HEK293 (cell line): ENCODE results near the gene QSER1.
A peak's percentile ranks its signal among the peaks of the same experiment; 100 is the strongest.

Experiments used
- FEZF1 ChIP-seq: fragments of 450-650 bp; formaldehyde crosslinking; IDR thresholded peaks from 2 replicates; pipeline ENCODE4 v1.5.1; 2016; ENCODE audit warnings: missing biosample characterization, missing genetic modification characterization
- GLI2 ChIP-seq: fragments of 450-650 bp; formaldehyde crosslinking; IDR thresholded peaks from 2 replicates; pipeline ENCODE4; 2017; ENCODE audit warnings: missing biosample characterization, missing genetic modification characterization, low read depth, borderline replicate concordance
- KLF8 ChIP-seq: fragments of 450-650 bp; formaldehyde crosslinking; IDR thresholded peaks from 2 replicates; pipeline ENCODE4 v1.5.1; 2016; ENCODE audit warnings: missing biosample characterization, missing genetic modification characterization
- MYNN ChIP-seq: fragments of 450-650 bp; formaldehyde crosslinking; IDR thresholded peaks from 2 replicates; pipeline ENCODE4 v1.5.1; 2016; ENCODE audit warnings: missing biosample characterization, missing genetic modification characterization, borderline replicate concordance
- OSR2 ChIP-seq: fragments of 450-650 bp; formaldehyde crosslinking; IDR thresholded peaks from 2 replicates; pipeline ENCODE4 v1.5.1; 2016; ENCODE audit warnings: missing biosample characterization, missing genetic modification characterization
- SCRT1 ChIP-seq: fragments of 450-650 bp; formaldehyde crosslinking; IDR thresholded peaks from 2 replicates; pipeline ENCODE4 v1.5.1; 2016; ENCODE audit warnings: missing biosample characterization, missing genetic modification characterization, borderline replicate concordance
- SP2 ChIP-seq: fragments of 450-650 bp; formaldehyde crosslinking; IDR thresholded peaks from 2 replicates; pipeline ENCODE4 v1.5.1; 2016; ENCODE audit warnings: missing biosample characterization, missing genetic modification characterization
- SP7 ChIP-seq: fragments of 450-650 bp; formaldehyde crosslinking; IDR thresholded peaks from 2 replicates; pipeline ENCODE4 v1.5.1; 2016; ENCODE audit warnings: missing biosample characterization, missing genetic modification characterization
- YY1 ChIP-seq: fragments of 450-650 bp; formaldehyde crosslinking; IDR thresholded peaks from 2 replicates; pipeline ENCODE4 v1.5.1; 2018; ENCODE audit warnings: missing biosample characterization, missing genetic modification characterization
- ZBTB8A ChIP-seq: fragments of 450-650 bp; formaldehyde crosslinking; IDR thresholded peaks from 2 replicates; pipeline ENCODE4 v1.5.1; 2016; ENCODE audit warnings: missing biosample characterization, missing genetic modification characterization
- ZNF114 ChIP-seq: fragments of 450-650 bp; formaldehyde crosslinking; IDR thresholded peaks from 2 replicates; pipeline ENCODE4 v1.5.0; 2017; ENCODE audit warnings: missing biosample characterization, missing genetic modification characterization
- ZNF146 ChIP-seq: fragments of 450-650 bp; formaldehyde crosslinking; IDR thresholded peaks from 2 replicates; pipeline ENCODE4 v1.5.1; 2016; ENCODE audit warnings: missing biosample characterization, missing genetic modification characterization
- ZNF24 ChIP-seq: fragments of 450-650 bp; formaldehyde crosslinking; IDR thresholded peaks from 2 replicates; pipeline ENCODE4 v1.5.1; 2016; ENCODE audit warnings: missing biosample characterization, missing genetic modification characterization
- ZNF350 ChIP-seq: fragments of 450-650 bp; formaldehyde crosslinking; IDR thresholded peaks from 2 replicates; pipeline ENCODE4 v1.5.0; 2017; ENCODE audit warnings: missing biosample characterization, mild to moderate bottlenecking, missing genetic modification characterization
- ZNF366 ChIP-seq: fragments of 450-650 bp; formaldehyde crosslinking; conservative IDR thresholded peaks from 2 replicates; pipeline ENCODE4 v1.5.1; 2016; ENCODE audit warnings: missing biosample characterization, missing genetic modification characterization
- ZNF510 ChIP-seq: fragments of 450-650 bp; formaldehyde crosslinking; IDR thresholded peaks from 2 replicates; pipeline ENCODE4 v1.5.1; 2018; ENCODE audit warnings: mild to moderate bottlenecking, missing genetic modification characterization, missing biosample characterization; ENCODE audit not compliant: insufficient replicate concordance
- ZNF623 ChIP-seq: fragments of 450-650 bp; formaldehyde crosslinking; IDR thresholded peaks from 2 replicates; pipeline ENCODE4 v1.5.1; 2016; ENCODE audit warnings: missing biosample characterization, missing genetic modification characterization
- ZNF629 ChIP-seq: fragments of 450-650 bp; formaldehyde crosslinking; IDR thresholded peaks from 2 replicates; pipeline ENCODE4 v1.5.1; 2017; ENCODE audit warnings: missing biosample characterization, missing genetic modification characterization
- ZNF76 ChIP-seq: fragments of 450-650 bp; formaldehyde crosslinking; IDR thresholded peaks from 2 replicates; pipeline ENCODE4; 2016; ENCODE audit warnings: low read depth, missing biosample characterization, missing genetic modification characterization, borderline replicate concordance
- ZXDB ChIP-seq: fragments of 450-650 bp; formaldehyde crosslinking; IDR thresholded peaks from 2 replicates; pipeline ENCODE4 v1.5.1; 2016; ENCODE audit warnings: missing biosample characterization, missing genetic modification characterization
- TF ChIP-seq, protein P1 (sequence below): fragments of 450-650 bp; IDR thresholded peaks from 2 replicates; pipeline ENCODE4 v1.5.1; 2018; ENCODE audit warnings: missing biosample characterization, missing genetic modification characterization
- TF ChIP-seq, protein P2 (sequence below): fragments of 450-650 bp; formaldehyde crosslinking; IDR thresholded peaks from 2 replicates; pipeline ENCODE4 v1.5.1; 2016; ENCODE audit warnings: missing biosample characterization, missing genetic modification characterization
- TF ChIP-seq, protein P3 (sequence below): fragments of 450-650 bp; formaldehyde crosslinking; IDR thresholded peaks from 2 replicates; pipeline ENCODE4 v1.5.1; 2017; ENCODE audit warnings: missing biosample characterization, missing genetic modification characterization
- TF ChIP-seq, protein P4 (sequence below): fragments of 450-650 bp; formaldehyde crosslinking; IDR thresholded peaks from 2 replicates; pipeline ENCODE4 v1.5.1; 2016; ENCODE audit warnings: missing biosample characterization, missing genetic modification characterization, borderline replicate concordance
- TF ChIP-seq, protein P5 (sequence below): fragments of 450-650 bp; formaldehyde crosslinking; IDR thresholded peaks from 2 replicates; pipeline ENCODE4 v1.5.1; 2017; ENCODE audit warnings: missing biosample characterization, missing genetic modification characterization
- TF ChIP-seq, protein P6 (sequence below): fragments of 450-650 bp; formaldehyde crosslinking; IDR thresholded peaks from 2 replicates; pipeline ENCODE4 v1.5.1; 2016; ENCODE audit warnings: missing biosample characterization, missing genetic modification characterization

QSER1 gene

DNA sequence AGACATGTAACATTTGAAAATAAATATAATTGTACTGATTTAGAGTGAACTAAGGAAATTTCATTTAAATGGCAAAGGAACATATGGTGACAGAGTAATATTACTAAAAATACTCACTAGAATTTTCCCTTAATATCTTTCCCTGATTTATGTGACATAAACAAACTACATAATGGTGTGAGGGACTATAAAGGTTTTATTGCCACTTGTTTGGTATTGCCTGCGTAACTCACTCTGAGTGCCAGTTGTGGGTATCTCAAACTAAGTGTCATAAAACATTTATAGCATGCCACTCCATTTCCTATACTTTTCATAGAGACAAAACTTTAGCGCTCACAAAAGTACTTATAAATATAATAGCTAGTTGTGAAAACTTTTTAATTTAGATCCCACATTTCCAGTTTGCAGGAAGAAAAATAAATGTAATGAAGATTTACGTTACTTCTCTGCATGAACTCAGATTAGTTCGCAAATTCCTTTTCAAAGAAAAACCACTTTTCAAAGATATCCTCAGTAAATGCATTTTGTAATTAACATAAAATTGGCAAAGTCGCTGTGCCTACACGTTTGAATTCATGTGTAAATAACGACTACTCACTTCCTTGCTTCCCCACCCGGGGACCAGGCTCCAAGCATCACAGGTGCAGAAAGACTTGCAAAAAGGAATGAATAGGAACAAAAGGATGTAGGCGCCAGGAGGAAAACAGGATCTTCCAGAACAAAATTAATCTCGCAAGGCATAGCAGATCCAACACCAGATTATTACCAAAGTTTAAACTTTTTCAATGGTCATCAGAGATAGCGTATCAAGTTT, 1.6 kb upstream of the QSER1 start (continued):
- TF ChIP-seq, protein P1, sequence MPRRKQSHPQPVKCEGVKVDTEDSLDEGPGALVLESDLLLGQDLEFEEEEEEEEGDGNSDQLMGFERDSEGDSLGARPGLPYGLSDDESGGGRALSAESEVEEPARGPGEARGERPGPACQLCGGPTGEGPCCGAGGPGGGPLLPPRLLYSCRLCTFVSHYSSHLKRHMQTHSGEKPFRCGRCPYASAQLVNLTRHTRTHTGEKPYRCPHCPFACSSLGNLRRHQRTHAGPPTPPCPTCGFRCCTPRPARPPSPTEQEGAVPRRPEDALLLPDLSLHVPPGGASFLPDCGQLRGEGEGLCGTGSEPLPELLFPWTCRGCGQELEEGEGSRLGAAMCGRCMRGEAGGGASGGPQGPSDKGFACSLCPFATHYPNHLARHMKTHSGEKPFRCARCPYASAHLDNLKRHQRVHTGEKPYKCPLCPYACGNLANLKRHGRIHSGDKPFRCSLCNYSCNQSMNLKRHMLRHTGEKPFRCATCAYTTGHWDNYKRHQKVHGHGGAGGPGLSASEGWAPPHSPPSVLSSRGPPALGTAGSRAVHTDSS (tag by site-specific recombination): 0 out of 2 replicates have a peak, but pooled peaks have one; percentile 25
- TF ChIP-seq FEZF1 (peak; percentile 99), ZBTB8A (tag by site-specific recombination) (peak; percentile 51), ZNF629 (peak; percentile 63), YY1 (tag by site-specific recombination) (0 out of 2 replicates have a peak, but pooled peaks have one; percentile 33), GLI2 (tag by site-specific recombination) (peak; percentile 91), ZNF510 (tag by site-specific recombination) (no peak), ZNF366 (tag by site-specific recombination) (peak; percentile 28; the same call in 1 of the 2 replicates), ZNF24 (tag by site-specific recombination) (peak; percentile 66; the same call in 1 of the 2 replicates), MYNN (tag by site-specific recombination) (no peak), SCRT1 (peak; percentile 19; the same call in 1 of the 2 replicates), ZNF350 (tag by site-specific recombination) (no peak), SP7 (tag by site-specific recombination) (peak; percentile 82), ZNF146 (tag by site-specific recombination) (0 out of 2 replicates have a peak, but pooled peaks have one; percentile 18), ZNF114 (no peak), KLF8 (tag by site-specific recombination) (peak; percentile 57), OSR2 (tag by site-specific recombination) (peak; percentile 88), ZNF623 (tag by site-specific recombination) (no peak), ZNF76 (tag by site-specific recombination) (no peak), ZXDB (tag by site-specific recombination) (peak; percentile 85), SP2 (no peak)
- TF ChIP-seq, protein P2, sequence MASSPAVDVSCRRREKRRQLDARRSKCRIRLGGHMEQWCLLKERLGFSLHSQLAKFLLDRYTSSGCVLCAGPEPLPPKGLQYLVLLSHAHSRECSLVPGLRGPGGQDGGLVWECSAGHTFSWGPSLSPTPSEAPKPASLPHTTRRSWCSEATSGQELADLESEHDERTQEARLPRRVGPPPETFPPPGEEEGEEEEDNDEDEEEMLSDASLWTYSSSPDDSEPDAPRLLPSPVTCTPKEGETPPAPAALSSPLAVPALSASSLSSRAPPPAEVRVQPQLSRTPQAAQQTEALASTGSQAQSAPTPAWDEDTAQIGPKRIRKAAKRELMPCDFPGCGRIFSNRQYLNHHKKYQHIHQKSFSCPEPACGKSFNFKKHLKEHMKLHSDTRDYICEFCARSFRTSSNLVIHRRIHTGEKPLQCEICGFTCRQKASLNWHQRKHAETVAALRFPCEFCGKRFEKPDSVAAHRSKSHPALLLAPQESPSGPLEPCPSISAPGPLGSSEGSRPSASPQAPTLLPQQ: no peak
- TF ChIP-seq, protein P3, sequence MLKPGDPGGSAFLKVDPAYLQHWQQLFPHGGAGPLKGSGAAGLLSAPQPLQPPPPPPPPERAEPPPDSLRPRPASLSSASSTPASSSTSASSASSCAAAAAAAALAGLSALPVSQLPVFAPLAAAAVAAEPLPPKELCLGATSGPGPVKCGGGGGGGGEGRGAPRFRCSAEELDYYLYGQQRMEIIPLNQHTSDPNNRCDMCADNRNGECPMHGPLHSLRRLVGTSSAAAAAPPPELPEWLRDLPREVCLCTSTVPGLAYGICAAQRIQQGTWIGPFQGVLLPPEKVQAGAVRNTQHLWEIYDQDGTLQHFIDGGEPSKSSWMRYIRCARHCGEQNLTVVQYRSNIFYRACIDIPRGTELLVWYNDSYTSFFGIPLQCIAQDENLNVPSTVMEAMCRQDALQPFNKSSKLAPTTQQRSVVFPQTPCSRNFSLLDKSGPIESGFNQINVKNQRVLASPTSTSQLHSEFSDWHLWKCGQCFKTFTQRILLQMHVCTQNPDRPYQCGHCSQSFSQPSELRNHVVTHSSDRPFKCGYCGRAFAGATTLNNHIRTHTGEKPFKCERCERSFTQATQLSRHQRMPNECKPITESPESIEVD (tag by site-specific recombination): peak; percentile 95
- TF ChIP-seq, protein P4, sequence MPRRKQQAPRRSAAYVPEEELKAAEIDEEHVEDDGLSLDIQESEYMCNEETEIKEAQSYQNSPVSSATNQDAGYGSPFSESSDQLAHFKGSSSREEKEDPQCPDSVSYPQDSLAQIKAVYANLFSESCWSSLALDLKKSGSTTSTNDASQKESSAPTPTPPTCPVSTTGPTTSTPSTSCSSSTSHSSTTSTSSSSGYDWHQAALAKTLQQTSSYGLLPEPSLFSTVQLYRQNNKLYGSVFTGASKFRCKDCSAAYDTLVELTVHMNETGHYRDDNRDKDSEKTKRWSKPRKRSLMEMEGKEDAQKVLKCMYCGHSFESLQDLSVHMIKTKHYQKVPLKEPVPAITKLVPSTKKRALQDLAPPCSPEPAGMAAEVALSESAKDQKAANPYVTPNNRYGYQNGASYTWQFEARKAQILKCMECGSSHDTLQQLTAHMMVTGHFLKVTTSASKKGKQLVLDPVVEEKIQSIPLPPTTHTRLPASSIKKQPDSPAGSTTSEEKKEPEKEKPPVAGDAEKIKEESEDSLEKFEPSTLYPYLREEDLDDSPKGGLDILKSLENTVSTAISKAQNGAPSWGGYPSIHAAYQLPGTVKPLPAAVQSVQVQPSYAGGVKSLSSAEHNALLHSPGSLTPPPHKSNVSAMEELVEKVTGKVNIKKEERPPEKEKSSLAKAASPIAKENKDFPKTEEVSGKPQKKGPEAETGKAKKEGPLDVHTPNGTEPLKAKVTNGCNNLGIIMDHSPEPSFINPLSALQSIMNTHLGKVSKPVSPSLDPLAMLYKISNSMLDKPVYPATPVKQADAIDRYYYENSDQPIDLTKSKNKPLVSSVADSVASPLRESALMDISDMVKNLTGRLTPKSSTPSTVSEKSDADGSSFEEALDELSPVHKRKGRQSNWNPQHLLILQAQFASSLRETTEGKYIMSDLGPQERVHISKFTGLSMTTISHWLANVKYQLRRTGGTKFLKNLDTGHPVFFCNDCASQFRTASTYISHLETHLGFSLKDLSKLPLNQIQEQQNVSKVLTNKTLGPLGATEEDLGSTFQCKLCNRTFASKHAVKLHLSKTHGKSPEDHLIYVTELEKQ (tag by site-specific recombination): peak; percentile 94
- TF ChIP-seq, protein P5, sequence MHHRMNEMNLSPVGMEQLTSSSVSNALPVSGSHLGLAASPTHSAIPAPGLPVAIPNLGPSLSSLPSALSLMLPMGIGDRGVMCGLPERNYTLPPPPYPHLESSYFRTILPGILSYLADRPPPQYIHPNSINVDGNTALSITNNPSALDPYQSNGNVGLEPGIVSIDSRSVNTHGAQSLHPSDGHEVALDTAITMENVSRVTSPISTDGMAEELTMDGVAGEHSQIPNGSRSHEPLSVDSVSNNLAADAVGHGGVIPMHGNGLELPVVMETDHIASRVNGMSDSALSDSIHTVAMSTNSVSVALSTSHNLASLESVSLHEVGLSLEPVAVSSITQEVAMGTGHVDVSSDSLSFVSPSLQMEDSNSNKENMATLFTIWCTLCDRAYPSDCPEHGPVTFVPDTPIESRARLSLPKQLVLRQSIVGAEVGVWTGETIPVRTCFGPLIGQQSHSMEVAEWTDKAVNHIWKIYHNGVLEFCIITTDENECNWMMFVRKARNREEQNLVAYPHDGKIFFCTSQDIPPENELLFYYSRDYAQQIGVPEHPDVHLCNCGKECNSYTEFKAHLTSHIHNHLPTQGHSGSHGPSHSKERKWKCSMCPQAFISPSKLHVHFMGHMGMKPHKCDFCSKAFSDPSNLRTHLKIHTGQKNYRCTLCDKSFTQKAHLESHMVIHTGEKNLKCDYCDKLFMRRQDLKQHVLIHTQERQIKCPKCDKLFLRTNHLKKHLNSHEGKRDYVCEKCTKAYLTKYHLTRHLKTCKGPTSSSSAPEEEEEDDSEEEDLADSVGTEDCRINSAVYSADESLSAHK (tag by site-specific recombination): peak; percentile 85
- TF ChIP-seq, protein P6, sequence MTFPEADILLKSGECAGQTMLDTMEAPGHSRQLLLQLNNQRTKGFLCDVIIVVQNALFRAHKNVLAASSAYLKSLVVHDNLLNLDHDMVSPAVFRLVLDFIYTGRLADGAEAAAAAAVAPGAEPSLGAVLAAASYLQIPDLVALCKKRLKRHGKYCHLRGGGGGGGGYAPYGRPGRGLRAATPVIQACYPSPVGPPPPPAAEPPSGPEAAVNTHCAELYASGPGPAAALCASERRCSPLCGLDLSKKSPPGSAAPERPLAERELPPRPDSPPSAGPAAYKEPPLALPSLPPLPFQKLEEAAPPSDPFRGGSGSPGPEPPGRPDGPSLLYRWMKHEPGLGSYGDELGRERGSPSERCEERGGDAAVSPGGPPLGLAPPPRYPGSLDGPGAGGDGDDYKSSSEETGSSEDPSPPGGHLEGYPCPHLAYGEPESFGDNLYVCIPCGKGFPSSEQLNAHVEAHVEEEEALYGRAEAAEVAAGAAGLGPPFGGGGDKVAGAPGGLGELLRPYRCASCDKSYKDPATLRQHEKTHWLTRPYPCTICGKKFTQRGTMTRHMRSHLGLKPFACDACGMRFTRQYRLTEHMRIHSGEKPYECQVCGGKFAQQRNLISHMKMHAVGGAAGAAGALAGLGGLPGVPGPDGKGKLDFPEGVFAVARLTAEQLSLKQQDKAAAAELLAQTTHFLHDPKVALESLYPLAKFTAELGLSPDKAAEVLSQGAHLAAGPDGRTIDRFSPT: peak; percentile 57; the same call in 1 of the 2 replicates
